ENCODE measurements around the gene FNDC1.
"Not testable (repeated sequence)": the region's sequence is repeated elsewhere in the genome, so short reads cannot be mapped to it uniquely, and the experiment has no call there.

FNDC1 gene

GRCh38 chr6:159259441-159260125 lies 90.4 kb downstream of the FNDC1 start:
- no peak for DNase-seq

- no peak for DNase-seq
Observed at GRCh38 chr6:159260208-159260607, 91.0 kb downstream of the FNDC1 start.

- no peak for DNase-seq
Observed at GRCh38 chr6:159261995-159262394, 92.8 kb downstream of the FNDC1 start.

GRCh38 chr6:159262586-159262985 lies 93.4 kb downstream of the FNDC1 start:
- DNase-seq = no peak

DNA sequence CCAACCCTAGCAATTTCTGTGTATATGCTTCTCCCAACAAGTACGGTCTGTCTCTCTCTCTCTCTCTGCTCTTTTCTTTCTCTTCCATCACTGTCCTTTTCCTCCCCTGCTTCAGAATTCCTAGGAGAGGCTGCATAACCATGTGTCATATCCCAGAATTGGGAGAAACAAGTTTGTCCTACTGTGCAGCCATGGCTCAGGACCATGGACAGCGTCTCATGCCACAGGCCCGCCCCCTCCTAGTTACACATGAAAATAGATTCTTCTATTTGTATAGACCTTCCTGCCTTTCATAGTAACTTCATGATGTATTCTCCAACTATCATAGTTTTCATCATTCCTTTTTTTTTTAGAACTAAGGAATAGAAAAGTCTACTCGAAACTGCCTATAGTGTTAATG lies 98.0 kb downstream of the FNDC1 start:
- DNase-seq = no peak

- no peak for DNase-seq
Observed at GRCh38 chr6:159268511-159268910, 99.3 kb downstream of the FNDC1 start.

GRCh38 chr6:159271257-159271656 lies 102.1 kb downstream of the FNDC1 start:
- DNase-seq = no peak

DNA sequence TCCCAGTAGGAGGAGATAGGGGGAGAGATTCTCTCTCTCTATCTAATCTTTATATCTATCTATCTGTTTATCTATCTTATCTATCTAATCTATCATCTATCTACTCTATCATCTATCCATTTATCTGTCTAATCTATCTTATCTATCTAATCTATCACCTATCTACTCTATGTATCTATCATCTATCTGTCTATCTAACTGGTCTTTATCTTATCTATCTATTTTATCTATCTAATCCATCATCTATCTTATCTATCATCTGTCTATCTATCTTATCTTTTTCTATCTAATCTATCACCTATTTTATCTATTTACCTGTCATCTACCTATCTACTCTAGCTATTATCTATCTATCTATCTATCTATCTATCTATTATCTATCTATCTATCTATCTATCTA lies 109.4 kb downstream of the FNDC1 start:
- no peak for DNase-seq

GRCh38 chr6:159279790-159280277 lies 110.6 kb downstream of the FNDC1 start:
- no peak for DNase-seq

DNA sequence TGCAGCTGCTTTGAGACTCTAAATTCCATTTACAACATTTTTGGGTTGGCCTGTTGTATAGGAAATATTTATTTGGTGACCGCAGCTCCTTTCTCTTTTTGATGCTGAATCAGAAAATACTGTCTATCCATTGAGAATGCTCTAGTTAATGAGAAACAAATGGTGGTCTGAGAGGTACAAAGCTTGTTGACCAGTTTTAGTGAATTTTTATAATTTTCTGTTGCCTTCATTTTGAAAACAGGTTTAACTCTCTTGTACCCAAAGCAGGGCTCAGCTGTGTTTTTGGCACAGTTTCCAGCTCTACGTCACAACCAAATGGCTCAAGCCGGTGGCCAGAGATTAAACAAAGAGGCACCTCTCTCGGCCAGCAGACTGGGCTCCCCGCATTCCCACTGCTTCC lies 113.2 kb downstream of the FNDC1 start:
- DNase-seq = no peak

DNA sequence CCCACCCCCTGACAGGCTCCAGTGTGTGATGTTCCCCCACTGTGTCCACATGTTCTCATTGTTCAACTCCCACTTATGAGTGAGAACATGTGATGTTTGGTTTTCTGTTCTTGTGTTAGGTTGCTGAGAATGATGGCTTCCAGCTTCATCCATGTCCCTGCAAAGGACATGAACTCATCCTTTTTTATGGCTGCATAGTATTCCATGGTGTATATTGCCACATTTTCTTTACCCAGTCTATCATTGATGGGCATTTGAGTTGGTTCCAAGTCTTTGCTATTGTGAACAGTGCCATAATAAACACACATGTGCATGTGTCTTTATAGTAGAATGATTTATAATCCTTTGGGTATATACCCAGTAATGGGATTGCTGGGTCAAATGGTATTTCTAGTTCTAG lies 115.5 kb downstream of the FNDC1 start:
- not testable (repeated sequence) for DNase-seq

- DNase-seq = no peak
Observed at GRCh38 chr6:159298840-159299239, 129.6 kb downstream of the FNDC1 start.

DNA sequence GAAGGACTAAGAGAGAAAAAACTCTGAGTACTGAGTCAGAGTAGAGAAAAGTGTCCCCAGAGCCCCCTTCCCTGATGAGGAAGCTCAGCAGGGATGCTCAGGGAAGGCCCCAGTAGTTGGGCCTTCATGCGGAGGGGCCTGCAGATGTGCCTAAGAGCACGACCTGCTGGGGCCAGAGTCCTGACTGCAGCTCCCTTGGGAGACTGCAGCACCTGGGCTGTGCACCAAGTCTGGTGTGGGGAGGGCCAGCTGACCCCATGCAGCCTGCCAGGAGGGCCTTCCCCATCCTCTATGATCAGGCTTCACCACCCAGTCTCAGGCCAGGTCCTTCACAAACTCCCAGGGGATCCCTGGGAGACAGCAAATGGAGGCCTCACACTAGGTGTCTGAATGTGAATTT lies 130.4 kb downstream of the FNDC1 start:
- no peak for DNase-seq

- DNase-seq = no peak
Observed at GRCh38 chr6:159301277-159301676, 132.1 kb downstream of the FNDC1 start.

DNA sequence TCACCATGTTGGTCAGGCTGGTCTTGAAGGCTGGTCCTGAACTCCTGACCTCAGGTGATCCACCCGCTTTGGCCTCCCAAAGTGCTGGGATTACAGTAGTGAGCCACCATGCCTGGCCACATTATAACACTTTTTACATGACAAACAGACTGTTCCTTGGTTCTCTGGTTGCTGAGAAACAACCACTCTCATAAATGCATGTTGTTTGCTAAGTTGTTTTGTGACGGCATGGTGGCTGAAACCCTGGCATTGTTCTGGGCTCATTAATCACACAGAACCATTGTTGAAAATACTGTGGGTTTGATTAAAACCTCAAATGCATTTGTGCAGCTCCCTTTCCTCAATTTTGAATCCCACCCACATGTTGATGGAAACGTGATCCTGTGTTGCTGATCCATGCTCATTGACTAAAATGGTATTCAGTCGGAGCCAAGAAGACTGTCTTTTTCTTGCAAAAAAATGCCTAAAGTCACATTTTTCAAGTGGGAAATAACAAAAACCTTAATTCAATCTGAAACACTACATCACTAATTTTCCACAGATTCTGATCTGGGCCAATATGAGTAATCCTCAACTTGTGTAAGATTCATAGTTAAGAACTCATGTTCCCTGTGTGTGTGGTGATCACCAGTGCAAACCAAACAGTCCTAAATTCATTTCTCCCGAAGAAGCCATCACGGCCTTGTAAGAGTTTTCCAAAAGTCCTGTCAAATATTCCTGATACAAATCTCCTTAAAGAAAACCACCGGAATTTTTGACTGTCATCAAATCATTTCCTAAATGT lies 132.8 kb downstream of the FNDC1 start:
- DNase-seq = no peak

DNA sequence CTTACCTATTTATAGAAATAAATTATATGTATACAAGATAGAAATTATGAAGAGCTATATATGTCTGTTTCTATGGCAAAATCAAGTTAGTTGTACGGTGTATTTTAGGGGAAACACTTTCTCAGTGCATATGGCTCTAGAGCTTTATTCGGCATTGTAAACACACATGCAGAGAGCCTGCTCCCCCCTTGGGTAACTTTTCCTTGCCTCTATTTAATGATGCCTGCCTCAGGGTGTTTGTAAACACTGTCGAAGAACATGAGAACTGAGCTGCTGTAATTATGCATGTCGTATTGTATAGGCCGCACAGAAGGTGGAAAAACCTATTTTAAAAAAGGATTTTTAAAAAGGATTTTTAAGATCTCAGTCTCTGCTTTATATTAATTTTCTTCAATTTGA lies 133.4 kb downstream of the FNDC1 start:
- no peak for DNase-seq

GRCh38 chr6:159303159-159303558 lies 134.0 kb downstream of the FNDC1 start:
- no peak for DNase-seq

- DNase-seq = no peak
Observed at GRCh38 chr6:159303784-159304183, 134.6 kb downstream of the FNDC1 start.

- no peak for DNase-seq
Observed at GRCh38 chr6:159304641-159305040, 135.4 kb downstream of the FNDC1 start.

GRCh38 chr6:159305159-159305558 lies 136.0 kb downstream of the FNDC1 start:
- no peak for DNase-seq

- DNase-seq = no peak
Observed at GRCh38 chr6:159305804-159306537, 136.8 kb downstream of the FNDC1 start.

DNA sequence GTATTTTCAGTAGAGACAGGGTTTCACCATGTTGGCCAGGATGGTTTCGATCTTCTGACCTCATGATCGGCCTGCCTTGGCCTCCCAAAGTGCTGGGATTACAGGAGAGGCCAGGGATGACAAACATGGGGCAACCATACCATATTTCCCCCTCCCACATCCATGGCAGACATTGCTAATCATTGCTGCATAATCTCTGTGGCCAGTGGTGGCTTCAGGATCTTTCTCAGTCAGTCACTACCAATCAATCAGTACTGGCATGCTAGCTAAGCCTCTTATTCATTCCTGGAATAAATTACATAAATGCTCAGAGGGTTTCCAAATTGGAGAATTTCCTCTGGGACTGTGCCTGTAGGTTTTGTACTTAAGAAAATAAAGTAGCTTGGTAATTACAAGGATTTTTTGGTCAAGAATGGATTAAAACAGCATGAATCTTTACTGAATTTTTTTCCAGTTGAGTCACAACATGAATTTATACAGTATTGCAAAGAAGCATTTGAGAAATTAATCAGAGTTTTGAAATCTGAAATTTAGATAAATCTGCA lies 138.1 kb downstream of the FNDC1 start:
- no peak for DNase-seq

GRCh38 chr6:159308198-159308597 lies 139.0 kb downstream of the FNDC1 start:
- no peak for DNase-seq
